Endothelial cell of umbilical vein (primary cell): ENCODE results near the gene ATP11C. TPM values are rescaled to one million over a fixed set of nuclear protein-coding genes. Genes with fewer than 3 reads are reported as not detected.

ENCODE experiments used
- BruUV-seq: library from RNA; stranded (reverse); fragments of 400-500 nt; replicated peaks from 2 replicates; lab custom pipeline; 2021; lab: Mats Ljungman, UMichigan
- CTCF ChIA-PET: fragments of 300-600, 350-600 bp; sonication (Branson Sonifier 250); formaldehyde crosslinking; loops from one replicate; lab custom pipeline; 2021; ENCODE audit warnings: antibody characterized with exemption, inconsistent platforms; lab: Charles Lee
- POLR2A ChIA-PET: fragments of 300-600, 350-600 bp; sonication (Branson Sonifier 250); formaldehyde crosslinking; loops from one replicate; lab custom pipeline; 2021; ENCODE audit warnings: antibody characterized with exemption, inconsistent platforms; lab: Charles Lee
- DNase-seq: peaks from one replicate; pipeline ENCODE4 v3.0.0-alpha.2; 2011; ENCODE audit warnings: low read depth, low spot score
- FAIRE-seq: peaks from 2 replicates; lab custom pipeline; 2011; peaks lifted over from hg19 to GRCh38; lab: Jason Lieb, UNC
- H2AFZ ChIP-seq: 2 replicates; pipeline ENCODE4 v1.6.0; 2012; ENCODE audit warnings: low read depth, low read length, control low read depth, inconsistent platforms
- H3K27ac ChIP-seq: 2 replicates; pipeline ENCODE4 v1.5.1; 2011; ENCODE audit warnings: low read depth, mild to moderate bottlenecking, control low read depth, low read length, moderate library complexity; ENCODE audit not compliant: insufficient read depth
- H3K27me3 ChIP-seq, 2 experiments: 2 replicates each; pipeline versions ENCODE4 v1.6.0 to v1.6.1; 2011; ENCODE audit warnings: low read length in 2 of 2, mixed read lengths in 1 of 2; ENCODE audit not compliant: control insufficient read depth in 2 of 2, insufficient read depth in 2 of 2
- H3K36me3 ChIP-seq, 2 experiments: 2 replicates in 1 of 2; 3 replicates in 1 of 2; pipeline ENCODE4 v1.5.1; 2011; ENCODE audit warnings: low read length in 2 of 2, mild to moderate bottlenecking in 1 of 2, moderate library complexity in 1 of 2; ENCODE audit not compliant: control insufficient read depth in 2 of 2, insufficient read depth in 2 of 2; ENCODE audit errors: extremely low read depth in 1 of 2
- H3K4me1 ChIP-seq: 3 replicates; pipeline ENCODE4 v1.5.1; 2011; ENCODE audit warnings: mild to moderate bottlenecking, low read length; ENCODE audit not compliant: control insufficient read depth, insufficient read depth; ENCODE audit errors: extremely low read depth
- H3K4me2 ChIP-seq: 2 replicates; pipeline ENCODE4 v1.6.1; 2011; ENCODE audit warnings: low read length, control low read depth, mixed read lengths; ENCODE audit not compliant: insufficient read depth
- H3K4me3 ChIP-seq, 3 experiments: fragments of 200-600 bp in 1 of 3; sonication (generic), shearing (Covaris generic) in 1 of 3; replicated peaks in 1 of 3; 2 replicates each; pipeline ENCODE4 v1.5.1; 2011 to 2016; ENCODE audit warnings: control low read depth in 3 of 3, low read length in 3 of 3, mild to moderate bottlenecking in 2 of 3, inconsistent platforms in 1 of 3, low read depth in 1 of 3, moderate library complexity in 1 of 3; ENCODE audit not compliant: insufficient read depth in 1 of 3
- H3K79me2 ChIP-seq: 2 replicates; pipeline ENCODE4 v1.6.0; 2012; ENCODE audit warnings: low read length, inconsistent platforms; ENCODE audit not compliant: control insufficient read depth, insufficient read depth
- H3K9ac ChIP-seq: replicated peaks from 2 replicates; pipeline ENCODE3; 2011; ENCODE audit warnings: low read length, control low read depth; ENCODE audit not compliant: insufficient read depth; ENCODE audit errors: extremely low read depth
- H3K9me1 ChIP-seq: replicated peaks from 3 replicates; pipeline ENCODE4 v1.6.0; 2011; ENCODE audit warnings: mild to moderate bottlenecking, low read length; ENCODE audit not compliant: control insufficient read depth, insufficient read depth; ENCODE audit errors: extremely low read depth
- H3K9me3 ChIP-seq: replicated peaks from 2 replicates; pipeline ENCODE4 v1.5.1; 2012; ENCODE audit warnings: low read length, inconsistent platforms; ENCODE audit not compliant: control insufficient read depth, insufficient read depth
- H4K20me1 ChIP-seq: replicated peaks from 2 replicates; pipeline ENCODE3; 2011; ENCODE audit warnings: mild to moderate bottlenecking, low read length; ENCODE audit not compliant: control insufficient read depth, insufficient read depth; ENCODE audit errors: extremely low read depth
- CTCF ChIP-seq, 2 donors: IDR thresholded peaks; 1 replicate in 1 of 2; 2 replicates in 1 of 2; pipeline ENCODE4 v1.5.1; 2011; ENCODE audit warnings: low read length in 2 of 2, mild to moderate bottlenecking in 2 of 2, moderate library complexity in 2 of 2, control low read depth in 1 of 2, inconsistent platforms in 1 of 2, low read depth in 1 of 2; ENCODE audit not compliant: insufficient read depth in 1 of 2; ENCODE audit errors: extremely low read depth in 1 of 2
- EZH2 ChIP-seq: IDR thresholded peaks from 2 replicates; pipeline ENCODE4 v1.6.1; 2012; ENCODE audit warnings: borderline replicate concordance, low read depth, mild to moderate bottlenecking, moderate library complexity, low read length, inconsistent platforms; ENCODE audit not compliant: severe bottlenecking
- FOS ChIP-seq: IDR thresholded peaks from 2 replicates; pipeline ENCODE4 v1.6.1; 2011; ENCODE audit warnings: mild to moderate bottlenecking, low read length, moderate library complexity, borderline replicate concordance; ENCODE audit not compliant: insufficient read depth
- GATA2 ChIP-seq: IDR thresholded peaks from 2 replicates; pipeline ENCODE4 v1.7.0; 2011; ENCODE audit warnings: low read depth, mild to moderate bottlenecking, moderate library complexity, mixed read lengths, low read length; ENCODE audit not compliant: insufficient read length, insufficient read depth
- JUN ChIP-seq: IDR thresholded peaks from 2 replicates; pipeline ENCODE4 v1.6.1; 2011; ENCODE audit warnings: borderline replicate concordance, low read depth; ENCODE audit not compliant: insufficient read length, insufficient read depth
- MAX ChIP-seq: IDR thresholded peaks from 2 replicates; pipeline ENCODE4 v1.6.1; 2011; ENCODE audit not compliant: insufficient read depth, insufficient read length
- MYC ChIP-seq: IDR thresholded peaks from one replicate; pipeline ENCODE4 v1.6.1; 2011; ENCODE audit warnings: mild to moderate bottlenecking, low read depth, low read length
- POLR2A ChIP-seq: IDR thresholded peaks from 2 replicates; pipeline ENCODE4 v1.6.1; 2012; ENCODE audit warnings: low read depth, mild to moderate bottlenecking, control low read depth, low read length
- POLR2AphosphoS5 ChIP-seq: IDR thresholded peaks from 2 replicates; pipeline ENCODE4 v1.6.1; 2012; ENCODE audit warnings: low read depth, mild to moderate bottlenecking, control low read depth, low read length, moderate library complexity; ENCODE audit not compliant: insufficient read depth
- dilution Hi-C: fragments of 300-500 bp; cut with MboI; formaldehyde crosslinking; loops from one replicate; pipeline ENCODE4 v1.15.0; 2019; ENCODE audit warnings: low sequenced_read_pairs; ENCODE audit not compliant: extremely low pct_ligation_motif_present
- intact Hi-C: fragments of 100-400 bp; cut with micrococcal nuclease; formaldehyde crosslinking; loops from one replicate; pipeline ENCODE4 v1.10.0; 2022
- polyA plus RNA-seq, 4 experiments: library from polyadenylated mRNA; depleted of rRNA in 3 of 4; stranded (reverse) in 3 of 4; unstranded in 1 of 4; fragments of >200 nt; gene quantifications; 2 replicates each; pipeline versions ENCODE4 v1.2.1 to v1.2.3, GENCODE V29; 2011 to 2012; ENCODE audit warnings: missing spikeins in 1 of 4
- total RNA-seq: library from RNA; stranded (reverse); gene quantifications from 2 replicates; pipeline ENCODE4 v1.2.3, GENCODE V29; 2021

ATP11C gene
- total and polyA plus RNA-seq, 2 donors (not counting 3 experiments of a cell fraction or from before 2014, with no cell fraction given): 9.1 to 31.8 TPM

GRCh38 chrX:139844163-139844562 is 88.7 kb downstream of the ATP11C start:
- ChIA-PET POLR2A (no interaction called here), CTCF (interaction anchor here (1.0 kb wide), 1 partner anchor 14 kb away, joined by 3 read pairs; no protein-coding TSS in a partner anchor)
- no TSS peak for BruUV-seq
- Histone ChIP-seq H3K4me1 (no peaks in the 10 kb centered on the region), H3K4me2 (no peak overlapping the region), H3K9ac (no peak overlapping the region), H3K4me3 (no peak overlapping the region), H3K9me3 (no peaks in the 10 kb centered on the region), H3K36me3 (no peaks in the 10 kb centered on the region), H3K27me3 (no peaks in the 10 kb centered on the region), H4K20me1 (no peaks in the 10 kb centered on the region), H3K27ac (no peak overlapping the region), H2AFZ (no peak overlapping the region), H3K9me1 (no peaks in the 10 kb centered on the region), H3K79me2 (peaks cover 5% of the 10 kb centered on the region)
- FAIRE-seq (no peak), DNase-seq (no peak)
- TF ChIP-seq FOS: no peak
- no peak for TF ChIP-seq MYC
- no peak for TF ChIP-seq CTCF (IDR thresholded peaks at IDR 0.05; ENCODE audit: extremely low read depth in 1 of 2, insufficient read depth in 1 of 2, low read depth in 1 of 2, low read length in 2 of 2)
- TF ChIP-seq POLR2A: no peak
- TF ChIP-seq MAX: no peak
- TF ChIP-seq POLR2AphosphoS5: no peak
- no peak for TF ChIP-seq GATA2
- TF ChIP-seq EZH2: no peak
- TF ChIP-seq JUN: no peak
- dilution Hi-C loops: no loop called here
- intact Hi-C loops: no loop called here
